ENCODE measurements around the gene PDE8B. TPM values are rescaled to one million over a fixed set of nuclear protein-coding genes. Genes with fewer than 3 reads are reported as not detected.

The PDE8B gene
- polyA plus RNA-seq, 1 experiment: 0.02 TPM

GRCh38 chr5:77319117-77319804 lies 108.8 kb downstream of the PDE8B start:
- Histone ChIP-seq H3K4me3 (ENCODE audit: low read depth, low read length) (no peak overlapping the region), H3K9me3 (ENCODE audit: control insufficient read depth, insufficient read depth, low read length) (no peaks in the 10 kb centered on the region), H3K27me3 (ENCODE audit: control insufficient read depth, insufficient read depth, low read length) (no peaks in the 10 kb centered on the region), H3K27ac (ENCODE audit: low read depth, low read length) (no peak overlapping the region)
- TF ChIP-seq CTCF (IDR thresholded peaks at IDR 0.05; ENCODE audit: low read depth, low read length): no peak
- DNase-seq (ENCODE audit: low read depth, low spot score): no peak
- POLR2A ChIA-PET: no interaction called here
- CTCF ChIA-PET: interaction anchor here (1.1 kb wide), 1 partner anchor 60 kb away, joined by 4 read pairs; no protein-coding TSS in a partner anchor

GRCh38 chr5:77321793-77322394 lies 111.4 kb downstream of the PDE8B start:
- TF ChIP-seq CTCF (IDR thresholded peaks at IDR 0.05; ENCODE audit: low read depth, low read length): no peak
- ChIA-PET CTCF (no interaction called here), POLR2A (no interaction called here)
- no peaks in the 10 kb centered on the region for H3K27me3 ChIP-seq (ENCODE audit: control insufficient read depth, insufficient read depth, low read length)
- H3K4me3 ChIP-seq (ENCODE audit: low read depth, low read length): no peak overlapping the region
- H3K9me3 ChIP-seq (ENCODE audit: control insufficient read depth, insufficient read depth, low read length): no peaks in the 10 kb centered on the region
- H3K27ac ChIP-seq (ENCODE audit: low read depth, low read length): no peak overlapping the region
- no peak for DNase-seq (ENCODE audit: low read depth, low spot score)

- POLR2A ChIA-PET: no interaction called here
- CTCF ChIA-PET: interaction anchor here (0.8 kb wide), 1 partner anchor 40 kb away, joined by 3 read pairs; no protein-coding TSS in a partner anchor
- H3K27ac ChIP-seq (ENCODE audit: low read depth, low read length): no peak overlapping the region
- no peaks in the 10 kb centered on the region for H3K9me3 ChIP-seq (ENCODE audit: control insufficient read depth, insufficient read depth, low read length)
- no peak for TF ChIP-seq CTCF (IDR thresholded peaks at IDR 0.05; ENCODE audit: low read depth, low read length)
- no peak overlapping the region for H3K4me3 ChIP-seq (ENCODE audit: low read depth, low read length)
- H3K27me3 ChIP-seq (ENCODE audit: control insufficient read depth, insufficient read depth, low read length): no peaks in the 10 kb centered on the region
- DNase-seq (ENCODE audit: low read depth, low spot score): no peak
Observed at GRCh38 chr5:77322406-77322805, 111.9 kb downstream of the PDE8B start.

- H3K27me3 ChIP-seq (ENCODE audit: control insufficient read depth, insufficient read depth, low read length): peaks cover 6% of the 10 kb centered on the region
- H3K9me3 ChIP-seq (ENCODE audit: control insufficient read depth, insufficient read depth, low read length): no peaks in the 10 kb centered on the region
- DNase-seq (ENCODE audit: low read depth, low spot score): no peak
- TF ChIP-seq CTCF (IDR thresholded peaks at IDR 0.05; ENCODE audit: low read depth, low read length): no peak
- CTCF ChIA-PET: interaction anchor here (1.4 to 1.8 kb wide), 2 partner anchors 107 to 181 kb away, joined by 3 to 5 read pairs; no protein-coding TSS in a partner anchor
- no peak overlapping the region for H3K27ac ChIP-seq (ENCODE audit: low read depth, low read length)
- POLR2A ChIA-PET: no interaction called here
- H3K4me3 ChIP-seq (ENCODE audit: low read depth, low read length): no peak overlapping the region
Observed at GRCh38 chr5:77325921-77326541, 115.6 kb downstream of the PDE8B start.
